HG02678 (cell line): ENCODE measurements around the gene RNU7-1.

Experiments used
- ATAC-seq: cut with Tn5 transposase; IDR thresholded peaks from one replicate; pipeline ENCODE4 v1.9.1; 2021; ENCODE audit warnings: mild to moderate bottlenecking, moderate library complexity; ENCODE audit not compliant: unreplicated experiment

The RNU7-1 gene

GRCh38 chr12:6917491-6918231 is 26.0 kb upstream of the RNU7-1 start:
- no peak for ATAC-seq

DNA sequence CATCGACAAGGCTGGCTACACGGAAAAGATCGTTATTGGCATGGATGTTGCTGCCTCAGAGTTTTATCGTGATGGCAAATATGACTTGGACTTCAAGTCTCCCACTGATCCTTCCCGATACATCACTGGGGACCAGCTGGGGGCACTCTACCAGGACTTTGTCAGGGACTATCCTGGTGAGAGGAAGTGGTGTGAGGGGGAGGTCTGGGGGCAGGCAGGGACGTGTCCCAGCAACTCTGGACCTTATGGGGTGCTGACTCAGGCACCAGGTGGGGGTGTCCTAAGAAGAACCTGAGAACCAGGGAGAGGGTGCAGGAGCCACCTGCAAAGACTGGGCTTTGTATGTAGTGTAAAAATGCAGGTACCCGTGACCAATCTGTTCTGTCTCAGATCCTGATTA is 24.0 kb upstream of the RNU7-1 start:
- ATAC-seq = no peak

DNA sequence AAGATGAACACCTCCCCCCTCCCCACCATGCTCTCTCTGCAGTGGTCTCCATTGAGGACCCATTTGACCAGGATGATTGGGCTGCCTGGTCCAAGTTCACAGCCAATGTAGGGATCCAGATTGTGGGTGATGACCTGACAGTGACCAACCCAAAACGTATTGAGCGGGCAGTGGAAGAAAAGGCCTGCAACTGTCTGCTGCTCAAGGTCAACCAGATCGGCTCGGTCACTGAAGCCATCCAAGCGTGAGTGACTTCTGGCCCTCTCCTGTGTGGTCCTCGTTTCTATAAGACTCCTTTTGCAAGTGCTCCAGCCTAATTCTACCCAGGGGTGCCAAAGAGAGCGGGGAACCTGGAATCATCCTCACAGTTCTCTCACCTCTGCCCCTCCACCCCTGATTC is 22.1 kb upstream of the RNU7-1 start:
- ATAC-seq = no peak

GRCh38 chr12:6921996-6922946 is 21.3 kb upstream of the RNU7-1 start:
- peak; percentile 39 for ATAC-seq

- ATAC-seq = no peak
Observed at GRCh38 chr12:6923003-6923732, 20.4 kb upstream of the RNU7-1 start.

GRCh38 chr12:6923851-6924250 is 19.8 kb upstream of the RNU7-1 start:
- ATAC-seq = no peak

DNA sequence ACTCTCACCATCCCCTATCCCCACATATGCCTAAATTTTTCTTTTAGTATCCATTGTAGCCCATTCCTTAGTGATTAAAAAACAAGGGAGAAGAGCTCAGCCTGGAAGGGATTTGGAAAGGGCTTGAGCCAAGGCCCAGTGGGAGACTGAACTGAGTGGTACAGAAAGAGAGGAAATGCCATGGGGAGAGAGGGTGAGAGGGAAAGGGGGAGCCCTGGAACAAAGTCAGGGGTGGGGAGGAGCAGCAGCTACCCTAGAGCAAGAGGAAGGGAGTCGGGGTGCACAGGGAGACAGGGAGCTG is 18.4 kb upstream of the RNU7-1 start:
- no peak for ATAC-seq

DNA sequence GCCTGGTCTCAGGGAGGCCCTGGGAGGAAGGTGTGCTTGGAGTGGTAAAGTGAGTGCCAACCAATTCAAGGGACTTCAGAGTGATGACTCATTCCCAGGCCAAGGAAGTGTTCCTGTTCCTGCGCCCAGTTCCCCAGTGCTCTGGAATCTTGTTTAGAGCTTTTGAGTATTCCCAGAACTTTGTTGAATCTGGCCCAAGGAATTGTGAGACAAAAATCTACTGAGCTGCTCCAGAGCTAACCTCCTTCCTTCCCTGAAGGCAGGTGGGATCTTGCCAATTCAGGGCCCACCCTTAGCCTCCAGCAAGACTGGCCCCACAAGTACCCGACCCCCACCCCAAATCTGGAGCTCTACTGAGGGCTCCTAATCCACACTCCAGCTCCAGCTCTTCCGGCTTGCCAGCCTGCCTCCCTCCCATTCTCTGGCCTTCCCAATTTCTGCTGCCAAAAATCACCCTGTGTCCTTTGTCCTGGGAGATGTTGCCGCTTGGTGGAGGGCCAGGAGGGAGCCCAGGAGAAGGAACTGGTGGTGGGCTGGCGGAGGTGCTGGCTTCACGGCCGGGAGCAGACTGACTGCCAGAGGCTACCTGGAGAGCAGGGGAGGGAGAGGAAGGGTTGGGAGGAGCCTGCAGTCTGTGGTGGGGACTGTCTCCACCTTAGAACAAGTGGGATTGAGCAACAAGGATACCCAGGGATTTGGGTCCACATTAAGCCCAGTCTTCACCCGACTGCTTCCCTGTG is 17.9 kb upstream of the RNU7-1 start:
- ATAC-seq = no peak

DNA sequence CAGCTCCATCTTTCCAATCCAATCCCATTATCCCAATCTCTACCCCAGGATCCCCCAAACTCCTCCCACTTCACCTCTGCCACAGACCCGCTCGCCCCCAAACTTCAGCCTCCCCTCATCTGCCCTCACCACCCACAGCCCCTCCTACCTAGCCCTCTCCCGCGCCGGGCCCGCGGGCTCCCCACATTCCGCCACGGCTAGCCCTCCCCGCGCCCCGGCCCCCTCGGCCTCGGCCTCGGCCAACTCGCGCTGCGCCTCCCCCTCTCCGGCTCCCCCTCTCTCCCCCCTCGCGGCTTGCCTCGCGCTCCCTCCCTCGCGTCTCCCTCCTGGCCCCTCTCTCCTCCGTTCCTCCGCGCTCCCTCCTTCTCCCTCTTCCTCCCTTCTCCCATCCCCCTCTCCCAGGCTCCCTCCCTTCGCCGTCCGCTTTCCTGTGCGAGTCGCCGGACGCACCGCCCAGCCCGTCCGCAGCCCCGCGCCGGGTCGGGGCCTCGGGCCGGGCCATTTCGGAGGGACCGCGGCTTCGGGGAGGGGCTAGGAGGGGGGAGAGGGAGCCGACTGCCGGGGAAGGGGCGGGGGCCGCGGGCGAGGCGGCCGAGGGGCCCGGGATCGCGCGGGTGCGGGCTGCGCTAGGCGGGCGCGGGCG is 16.1 kb upstream of the RNU7-1 start, which contains the start of gene ATN1:
ATN1 (plus strand) TSS at position 581 of the 643 bp plus-strand sequence. CDS start 6,043 bp downstream, outside the sequence.
- no peak for ATAC-seq

- no peak for ATAC-seq
Observed at GRCh38 chr12:6928022-6928702, 15.5 kb upstream of the RNU7-1 start.

DNA sequence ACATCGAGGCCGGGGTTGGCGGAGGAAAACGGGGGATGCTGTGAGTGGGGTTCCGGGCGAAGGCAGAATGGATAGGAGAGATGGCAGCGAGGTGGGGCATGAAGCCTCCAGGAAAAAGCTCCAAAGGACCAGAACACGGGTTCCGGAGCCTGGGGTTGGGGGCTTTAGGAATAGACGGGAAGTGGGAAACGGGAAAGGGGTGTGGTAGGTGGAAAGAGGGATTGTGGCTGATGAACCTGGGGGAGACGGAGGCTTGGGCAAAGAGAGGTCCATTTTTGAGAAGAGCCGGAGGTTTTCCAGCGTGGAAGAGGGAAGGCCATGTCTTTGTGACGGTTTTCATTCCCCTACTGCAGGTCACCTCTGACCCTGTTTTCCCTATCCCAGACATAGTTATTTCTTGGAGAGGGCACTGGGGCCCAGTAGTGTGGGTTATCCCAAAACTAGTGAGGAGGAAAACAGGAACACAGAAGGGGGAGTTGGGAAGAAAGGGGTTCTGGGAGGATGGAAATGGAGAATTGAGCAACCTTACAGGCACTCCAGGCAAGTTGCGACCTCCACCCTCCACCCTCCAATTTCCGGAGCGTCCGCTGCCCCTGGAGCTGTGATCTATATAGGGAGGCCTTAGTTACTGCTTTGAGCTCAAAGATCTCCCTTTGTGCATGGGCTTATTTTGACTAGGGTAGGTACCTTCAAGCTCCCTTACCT is 14.8 kb upstream of the RNU7-1 start:
- no peak for ATAC-seq

DNA sequence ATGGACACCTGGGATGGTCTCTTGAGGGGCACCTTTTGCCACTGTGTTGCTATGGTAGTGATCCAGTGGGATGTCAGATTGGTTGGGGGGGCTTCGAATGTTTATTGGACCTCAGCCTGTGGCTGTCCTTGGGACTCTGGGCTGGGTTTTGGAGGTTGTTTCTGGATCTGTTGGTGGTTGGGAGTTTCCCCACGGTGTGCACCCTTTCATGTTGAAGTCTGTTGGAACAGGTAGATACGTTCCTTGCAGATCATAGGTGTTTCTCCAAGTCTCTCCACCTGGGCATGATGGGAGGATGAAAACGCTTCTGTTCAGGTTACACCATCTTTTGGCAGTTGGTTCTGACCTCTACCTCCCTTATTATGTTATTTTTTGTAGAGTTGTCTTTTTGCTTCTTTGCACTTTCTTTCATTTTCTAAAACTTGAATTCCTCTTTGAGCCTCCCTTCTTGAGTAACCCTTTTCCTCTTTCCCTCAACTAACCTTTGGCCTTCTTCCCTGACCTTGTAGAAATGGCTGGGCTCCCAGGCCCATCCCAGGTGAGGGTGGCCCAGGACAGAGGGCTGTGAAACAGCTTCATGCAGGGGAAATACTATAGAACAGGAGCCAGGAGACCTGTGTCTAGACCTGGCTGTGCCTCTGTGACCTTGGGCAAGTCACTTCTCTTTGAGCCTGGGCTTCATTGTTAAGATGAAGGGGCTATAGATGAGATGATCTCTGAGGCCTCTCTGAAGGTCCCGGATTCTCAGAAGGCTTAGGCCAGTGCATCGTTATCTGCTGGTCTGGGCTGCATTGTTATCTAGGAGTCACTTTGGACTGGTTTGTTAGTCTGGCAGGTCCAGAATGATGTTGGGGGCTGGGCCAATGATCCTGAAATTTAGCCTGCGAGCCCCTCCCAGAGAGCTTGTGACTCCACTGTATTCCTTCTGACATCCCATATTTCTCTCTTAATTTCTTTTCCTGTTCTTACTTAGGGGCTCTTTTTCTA is 13.9 kb upstream of the RNU7-1 start:
- no peak for ATAC-seq

GRCh38 chr12:6932766-6933165 is 10.8 kb upstream of the RNU7-1 start:
- ATAC-seq = no peak

DNA sequence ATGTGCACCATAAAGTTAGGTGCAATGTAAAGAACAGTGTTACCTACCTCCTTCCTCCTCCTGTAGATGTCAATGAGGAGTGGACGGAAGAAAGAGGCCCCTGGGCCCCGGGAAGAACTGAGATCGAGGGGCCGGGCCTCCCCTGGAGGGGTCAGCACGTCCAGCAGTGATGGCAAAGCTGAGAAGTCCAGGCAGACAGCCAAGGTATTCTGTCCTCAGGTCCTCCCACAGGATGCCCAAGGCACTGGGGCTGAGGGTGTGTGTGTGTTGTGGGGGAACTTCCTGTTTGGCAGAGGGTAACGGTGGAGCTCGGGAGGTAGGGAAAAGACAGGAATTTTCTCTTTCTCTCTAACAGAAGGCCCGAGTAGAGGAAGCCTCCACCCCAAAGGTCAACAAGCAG is 9.5 kb upstream of the RNU7-1 start:
- ATAC-seq = no peak

- ATAC-seq = no peak
Observed at GRCh38 chr12:6935371-6936193, 8.0 kb upstream of the RNU7-1 start.

DNA sequence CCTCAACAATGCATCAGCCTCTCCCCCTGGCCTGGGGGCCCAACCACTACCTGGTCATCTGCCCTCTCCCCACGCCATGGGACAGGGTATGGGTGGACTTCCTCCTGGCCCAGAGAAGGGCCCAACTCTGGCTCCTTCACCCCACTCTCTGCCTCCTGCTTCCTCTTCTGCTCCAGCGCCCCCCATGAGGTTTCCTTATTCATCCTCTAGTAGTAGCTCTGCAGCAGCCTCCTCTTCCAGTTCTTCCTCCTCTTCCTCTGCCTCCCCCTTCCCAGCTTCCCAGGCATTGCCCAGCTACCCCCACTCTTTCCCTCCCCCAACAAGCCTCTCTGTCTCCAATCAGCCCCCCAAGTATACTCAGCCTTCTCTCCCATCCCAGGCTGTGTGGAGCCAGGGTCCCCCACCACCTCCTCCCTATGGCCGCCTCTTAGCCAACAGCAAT is 7.4 kb upstream of the RNU7-1 start:
- no peak for ATAC-seq
